H1 (cell line): Measurements from ENCODE around the gene TEX54. TPM values are rescaled to one million over a fixed set of nuclear protein-coding genes. Genes with fewer than 3 reads are reported as not detected.
A peak's percentile ranks its signal among the peaks of the same experiment; 100 is the strongest.

ENCODE experiments used
- CTCF ChIA-PET: fragments of 300-600 bp; sonication (Branson Sonifier 250); formaldehyde crosslinking; loops from one replicate; lab custom pipeline; 2021; ENCODE audit not compliant: partially characterized antibody; lab: Charles Lee
- POLR2A ChIA-PET: fragments of 300-600 bp; sonication (Branson Sonifier 250); formaldehyde crosslinking; loops from one replicate; lab custom pipeline; 2021; ENCODE audit warnings: inconsistent platforms; ENCODE audit not compliant: partially characterized antibody; lab: Charles Lee
- DNase-seq, 2 experiments: peaks; one replicate each; pipeline versions ENCODE4 v3.0.0 to v3.0.0-alpha.2; 2010 to 2022; ENCODE audit warnings: low spot score in 2 of 2, low read depth in 1 of 2, mixed read lengths in 1 of 2
- FAIRE-seq: peaks from 2 replicates; lab custom pipeline; 2011; peaks lifted over from hg19 to GRCh38; lab: Jason Lieb, UNC
- H2AFZ ChIP-seq: 2 replicates; pipeline ENCODE4 v1.8.1; 2012; ENCODE audit warnings: low read length, inconsistent platforms
- H2AK5ac ChIP-seq: 2 replicates; pipeline ENCODE4 v1.6.1; 2013; ENCODE audit warnings: low read depth, low read length
- H2BK120ac ChIP-seq: replicated peaks from 2 replicates; pipeline ENCODE3; 2013; ENCODE audit warnings: low read depth, low read length, inconsistent platforms
- H2BK12ac ChIP-seq: 2 replicates; pipeline ENCODE4 v1.6.1; 2013; ENCODE audit warnings: low read depth, low read length
- H2BK15ac ChIP-seq: 2 replicates; pipeline ENCODE4 v1.6.1; 2013; ENCODE audit warnings: low read length
- H2BK20ac ChIP-seq: 2 replicates; pipeline ENCODE4 v1.6.1; 2013; ENCODE audit warnings: low read length
- H2BK5ac ChIP-seq: 2 replicates; pipeline ENCODE4 v1.6.1; 2013; ENCODE audit warnings: low read depth, low read length
- H3K14ac ChIP-seq: 2 replicates; pipeline ENCODE4 v1.6.1; 2013; ENCODE audit warnings: inconsistent platforms; ENCODE audit not compliant: insufficient read length
- H3K18ac ChIP-seq: 2 replicates; pipeline ENCODE4 v1.6.1; 2013; ENCODE audit warnings: low read length; ENCODE audit errors: extremely low read depth
- H3K23ac ChIP-seq: 2 replicates; pipeline ENCODE4 v1.6.1; 2013; ENCODE audit warnings: inconsistent platforms; ENCODE audit not compliant: insufficient read length
- H3K23me2 ChIP-seq: 2 replicates; pipeline ENCODE4 v1.6.1; 2013; ENCODE audit warnings: low read depth, low read length
- H3K27ac ChIP-seq: 2 replicates; pipeline ENCODE4 v1.6.1; 2011; ENCODE audit warnings: low read depth, low read length, inconsistent platforms
- H3K27me3 ChIP-seq, 4 experiments: replicated peaks in 1 of 4; 1 replicate in 1 of 4; 2 replicates in 3 of 4; pipeline versions ENCODE4 v1.6.1 to v1.8.1; 2011 to 2013; ENCODE audit warnings: low read length in 3 of 4, mild to moderate bottlenecking in 3 of 4, inconsistent platforms in 2 of 4, mixed read lengths in 2 of 4, moderate library complexity in 1 of 4; ENCODE audit not compliant: control insufficient read depth in 3 of 4, insufficient read depth in 3 of 4; ENCODE audit errors: extremely low read depth in 1 of 4
- H3K36me3 ChIP-seq, 4 experiments: 2 replicates each; pipeline versions ENCODE4 v1.6.1 to v1.8.1; 2011 to 2013; ENCODE audit warnings: mild to moderate bottlenecking in 4 of 4, low read length in 3 of 4, moderate library complexity in 2 of 4, control low read depth in 1 of 4, inconsistent platforms in 1 of 4; ENCODE audit not compliant: insufficient read depth in 4 of 4, control insufficient read depth in 2 of 4
- H3K4ac ChIP-seq: replicated peaks from 2 replicates; pipeline ENCODE3; 2013; ENCODE audit warnings: low read length, low read depth, mixed read lengths, inconsistent platforms; ENCODE audit not compliant: insufficient read length
- H3K4me1 ChIP-seq, 4 experiments: replicated peaks in 1 of 4; 1 replicate in 1 of 4; 2 replicates in 3 of 4; pipeline versions ENCODE4 v1.6.1 to v1.8.1; 2011 to 2013; ENCODE audit warnings: low read length in 3 of 4, inconsistent platforms in 2 of 4, mixed read lengths in 1 of 4; ENCODE audit not compliant: insufficient read depth in 4 of 4, control insufficient read depth in 3 of 4
- H3K4me2 ChIP-seq, 2 experiments: 2 replicates each; pipeline versions ENCODE4 v1.6.1 to v1.8.1; 2011 to 2013; ENCODE audit warnings: low read depth in 2 of 2, low read length in 2 of 2, control low read depth in 1 of 2, inconsistent platforms in 1 of 2, mild to moderate bottlenecking in 1 of 2; ENCODE audit not compliant: insufficient read depth in 1 of 2
- H3K4me3 ChIP-seq, 4 experiments: fragments of 200-600, 300-600 bp in 1 of 4; sonication (generic), shearing (Covaris generic), sonication (Bioruptor Twin) in 1 of 4; 2 replicates each; pipeline versions ENCODE4 v1.5.1 to v1.8.1; 2011 to 2016; ENCODE audit warnings: low read length in 4 of 4, low read depth in 3 of 4, control low read depth in 2 of 4, inconsistent platforms in 2 of 4, mild to moderate bottlenecking in 2 of 4, mixed read lengths in 1 of 4, moderate library complexity in 1 of 4; ENCODE audit not compliant: insufficient read depth in 2 of 4; ENCODE audit errors: extremely low read depth in 1 of 4
- H3K56ac ChIP-seq: replicated peaks from 2 replicates; pipeline ENCODE3; 2013; ENCODE audit warnings: low read depth, mild to moderate bottlenecking, mixed read lengths, low read length, inconsistent platforms; ENCODE audit not compliant: insufficient read length
- H3K79me1 ChIP-seq: 2 replicates; pipeline ENCODE4 v1.6.1; 2013; ENCODE audit warnings: low read depth, low read length, control low read depth
- H3K79me2 ChIP-seq, 2 experiments: 2 replicates each; pipeline versions ENCODE4 v1.6.1 to v1.8.1; 2012 to 2013; ENCODE audit warnings: low read length in 2 of 2, mild to moderate bottlenecking in 2 of 2, inconsistent platforms in 1 of 2; ENCODE audit not compliant: insufficient read depth in 2 of 2, control insufficient read depth in 1 of 2
- H3K9ac ChIP-seq, 4 experiments: replicated peaks in 1 of 4; 1 replicate in 1 of 4; 2 replicates in 3 of 4; pipeline versions ENCODE4 v1.6.1 to v1.8.1; 2011 to 2013; ENCODE audit warnings: low read depth in 3 of 4, low read length in 3 of 4, control low read depth in 2 of 4, mild to moderate bottlenecking in 2 of 4, moderate library complexity in 2 of 4, inconsistent platforms in 1 of 4; ENCODE audit errors: extremely low read depth in 1 of 4
- H3K9me3 ChIP-seq, 2 experiments: 2 replicates each; pipeline versions ENCODE4 v1.6.1 to v1.8.1; 2012 to 2013; ENCODE audit warnings: mild to moderate bottlenecking in 2 of 2, moderate library complexity in 2 of 2, control low read depth in 1 of 2, inconsistent platforms in 1 of 2, low read depth in 1 of 2, low read length in 1 of 2, mixed read lengths in 1 of 2; ENCODE audit not compliant: insufficient read depth in 2 of 2
- H4K20me1 ChIP-seq, 2 experiments: replicated peaks in 1 of 2; 2 replicates each; pipeline versions ENCODE3 to v1.8.1; 2011 to 2013; ENCODE audit warnings: inconsistent platforms in 2 of 2, low read length in 2 of 2, mild to moderate bottlenecking in 1 of 2; ENCODE audit not compliant: insufficient read depth in 2 of 2, control insufficient read depth in 1 of 2
- H4K5ac ChIP-seq: 2 replicates; pipeline ENCODE4 v1.6.1; 2013; ENCODE audit warnings: low read length, low read depth, mixed read lengths, inconsistent platforms; ENCODE audit not compliant: insufficient read length
- H4K8ac ChIP-seq: 2 replicates; pipeline ENCODE4 v1.8.0; 2013; ENCODE audit warnings: mild to moderate bottlenecking, moderate library complexity, low read length, inconsistent platforms; ENCODE audit not compliant: insufficient read depth; ENCODE audit errors: extremely low read depth
- H4K91ac ChIP-seq: replicated peaks from 2 replicates; pipeline ENCODE3; 2013; ENCODE audit warnings: low read length, mixed read lengths, inconsistent platforms; ENCODE audit not compliant: insufficient read length
- BACH1 ChIP-seq: IDR thresholded peaks from 2 replicates; pipeline ENCODE4 v1.6.1; 2012; ENCODE audit warnings: low read length, improper control_type of control experiment
- BCL11A ChIP-seq, 2 experiments: IDR thresholded peaks; one replicate each; pipeline ENCODE4 v1.6.1; 2011; ENCODE audit warnings: low read depth in 2 of 2, low read length in 2 of 2, mild to moderate bottlenecking in 2 of 2
- CEBPB ChIP-seq: IDR thresholded peaks from 2 replicates; pipeline ENCODE4 v1.6.1; 2012; ENCODE audit warnings: low read depth, low read length
- CHD2 ChIP-seq: IDR thresholded peaks from 2 replicates; pipeline ENCODE4 v1.6.1; 2012; ENCODE audit warnings: low read length, improper control_type of control experiment
- EZH2 ChIP-seq: fragments of 200-600 bp; sonication (generic); IDR thresholded peaks from 2 replicates; pipeline ENCODE4 v1.7.1; 2012; ENCODE audit warnings: low read depth, mild to moderate bottlenecking, moderate library complexity, low read length, inconsistent platforms; ENCODE audit not compliant: severe bottlenecking
- HDAC6 ChIP-seq: IDR thresholded peaks from one replicate; pipeline ENCODE4 v1.7.1; 2012; ENCODE audit warnings: low read depth, mild to moderate bottlenecking, inconsistent platforms, low read length, moderate library complexity
- JUN ChIP-seq: IDR thresholded peaks from 2 replicates; pipeline ENCODE4 v1.6.1; 2011; ENCODE audit warnings: low read depth, mild to moderate bottlenecking, improper control_type of control experiment, low read length
- KDM1A ChIP-seq: fragments of 200-600, 300-600 bp; sonication (generic); IDR thresholded peaks from 2 replicates; pipeline ENCODE4 v1.7.1; 2016; ENCODE audit warnings: mild to moderate bottlenecking, low read length, borderline replicate concordance
- NANOG ChIP-seq: IDR thresholded peaks from 2 replicates; pipeline ENCODE4 v1.6.1; 2011; ENCODE audit warnings: low read length, low read depth, mild to moderate bottlenecking, inconsistent platforms; ENCODE audit not compliant: insufficient read depth, poor library complexity, severe bottlenecking
- POLR2A ChIP-seq, 2 experiments: IDR thresholded peaks; 1 replicate in 1 of 2; 2 replicates in 1 of 2; pipeline ENCODE4 v1.6.1; 2011; ENCODE audit warnings: low read depth in 2 of 2, low read length in 2 of 2, mild to moderate bottlenecking in 2 of 2; ENCODE audit errors: control extremely low read depth in 1 of 2
- SP1 ChIP-seq: IDR thresholded peaks from 2 replicates; pipeline ENCODE4 v1.6.1; 2011; ENCODE audit warnings: low read depth, low read length
- TCF12 ChIP-seq: IDR thresholded peaks from 2 replicates; pipeline ENCODE4 v1.6.1; 2011; ENCODE audit warnings: low read depth, mild to moderate bottlenecking, low read length
- ZNF274 ChIP-seq: IDR thresholded peaks from 2 replicates; pipeline ENCODE4 v1.7.0; 2012; ENCODE audit warnings: low read length, borderline replicate concordance; ENCODE audit errors: extremely low read depth
- WGBS, 2 experiments: shearing (Covaris generic) in 1 of 2; methylation state at CpG; one replicate each; pipeline versions ENCODE4 v1.1.6 to v1.1.7; 2013 to 2015; ENCODE audit warnings: low lambda C conversion rate in 2 of 2, mixed read lengths in 2 of 2, inconsistent platforms in 1 of 2, low coverage in 1 of 2, missing lambda C conversion rate in 1 of 2; ENCODE audit not compliant: insufficient replicate concordance in 2 of 2, insufficient coverage in 1 of 2, insufficient read length in 1 of 2; ENCODE audit errors: extremely low coverage in 1 of 2, missing lambda C conversion rate in 1 of 2; 5-methylcytosine and 5-hydroxymethylcytosine counted together
- polyA plus RNA-seq, 7 experiments: library from polyadenylated mRNA; depleted of rRNA in 3 of 7; stranded (reverse) in 5 of 7; unstranded in 2 of 7; fragments of >200 nt in 5 of 7; fragments of 200-250 nt in 2 of 7; gene quantifications; 1 replicate in 5 of 7; 2 replicates in 1 of 7; 4 replicates in 1 of 7; pipeline versions ENCODE4 v1.2.1 to v1.2.3, GENCODE V29; 2011 to 2013; ENCODE audit warnings: missing spikeins in 2 of 7, mixed read lengths in 2 of 7
- total RNA-seq: library from RNA; stranded (reverse); fragmentation: NEBNext Ultra II Directional; extraction: Animal tissue kit (Norgen Biotek cat#: 25700); gene quantifications from 2 replicates; pipeline ENCODE4 v1.2.1, GENCODE V29; 2021

TEX54 gene
- total and polyA plus RNA-seq, 2 of the 8 experiments (the other 6 are each of a cell fraction or from before 2014, with no cell fraction given) = 1.2 TPM; not detected in 1

DNA sequence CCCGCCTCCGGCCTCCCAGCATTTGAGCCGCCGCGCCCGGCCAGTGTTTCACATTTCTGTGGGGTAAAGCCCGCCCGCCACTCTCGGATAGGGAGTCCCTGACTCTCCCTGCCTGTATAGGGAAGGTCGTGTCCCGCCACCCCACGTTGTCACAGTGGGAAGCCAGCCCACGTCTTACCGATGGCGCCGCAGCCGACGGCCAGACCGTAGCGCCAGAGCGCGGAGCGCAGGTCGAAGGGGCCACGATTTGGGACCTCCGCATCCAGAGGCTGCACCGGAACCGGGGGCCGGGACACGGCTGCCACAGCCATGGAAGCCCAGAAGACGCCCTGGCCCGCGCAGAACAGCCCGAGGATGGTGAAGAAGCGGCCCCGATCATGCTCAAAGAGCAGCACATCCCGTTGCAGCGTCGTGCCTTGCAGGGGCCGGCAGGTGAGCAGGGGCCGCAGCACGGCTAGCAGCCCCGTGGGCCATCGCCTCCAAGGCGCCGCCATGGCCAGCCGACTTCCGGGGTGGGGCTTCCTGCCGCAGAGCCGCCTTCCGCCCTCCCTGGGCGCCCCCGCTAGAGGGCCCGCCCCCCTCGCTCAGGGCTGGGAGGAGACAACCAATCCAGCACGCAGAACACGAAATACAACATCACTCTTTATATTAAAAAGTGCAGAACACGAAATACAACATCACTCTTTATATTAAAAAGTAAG is 41.0 kb downstream of the TEX54 start, which contains the start of gene TMEM223:
TSS of gene TMEM223 (minus strand) at position 506 of the 701 bp plus-strand sequence. CDS start at position 494, 12 bp downstream.
- no peak within 1 kb of the TSS for H2BK20ac ChIP-seq
- POLR2A ChIA-PET = interaction anchor here (0.6 to 15.9 kb wide), 19 partner anchors 12 to 127 kb away, joined by 3 to 251 read pairs (median 6); partner anchors contain the start of genes C11orf98, CSKMT, HNRNPUL2 and NXF1
- H4K5ac ChIP-seq = peak within 1 kb of the TSS; percentile 98
- DNase-seq (peak in 1 of 2 experiments; percentile 92), FAIRE-seq (no peak)
- peak within 1 kb of the TSS; percentile 93 for H4K8ac ChIP-seq
- no peak within 1 kb of the TSS for H2BK12ac ChIP-seq
- peak within 1 kb of the TSS; percentile 84 to 97 (median 91) for H3K4me3 ChIP-seq
- H3K14ac ChIP-seq = no peak within 1 kb of the TSS
- peak within 1 kb of the TSS; percentile 93 for H4K91ac ChIP-seq
- no peak within 1 kb of the TSS for H3K23ac ChIP-seq
- H3K23me2 ChIP-seq = no peaks in the 10 kb centered on the region; the same call in 1 of the 2 replicates
- peaks cover 14 to 38% (median 29%) of the 10 kb centered on the region in 4 experiments for H3K36me3 ChIP-seq
- peaks cover 0 to 33% of the 10 kb centered on the region in 2 experiments; a peak in 2 of 4 replicates for H3K79me2 ChIP-seq
- no peak within 1 kb of the TSS; the same call in 1 of the 2 replicates for H2AFZ ChIP-seq
- H3K27ac ChIP-seq = peak within 1 kb of the TSS; percentile 82
- H3K18ac ChIP-seq = peak within 1 kb of the TSS; percentile 98
- peaks cover 7% of the 10 kb centered on the region; the same call in 1 of the 2 replicates for H3K79me1 ChIP-seq
- H3K9ac ChIP-seq = peak within 1 kb of the TSS; percentile 67 to 94 (median 90)
- H2BK5ac ChIP-seq = peak within 1 kb of the TSS; percentile 76
- H3K4me1 ChIP-seq = peaks cover 0 to 7% (median 3%) of the 10 kb centered on the region in 4 experiments; a peak in 3 of 7 replicates
- no peak within 1 kb of the TSS for H2BK15ac ChIP-seq
- peak within 1 kb of the TSS; percentile 76 to 85 for H3K4me2 ChIP-seq
- peak within 1 kb of the TSS; percentile 91 for H3K4ac ChIP-seq
- peak within 1 kb of the TSS; percentile 70 for H3K56ac ChIP-seq
- H3K9me3 ChIP-seq = no peaks in the 10 kb centered on the region
- H3K27me3 ChIP-seq = no peaks in the 10 kb centered on the region
- CTCF ChIA-PET = interaction anchor here (0.6 to 3.5 kb wide), 6 partner anchors 9 to 248 kb away, joined by 3 to 15 read pairs (median 3); no protein-coding TSS in a partner anchor
- no peak within 1 kb of the TSS for H2BK120ac ChIP-seq
- peaks cover 0 to 2% of the 10 kb centered on the region in 2 experiments for H4K20me1 ChIP-seq
- 1% methylated on average over 45 of the region's 58 CpGs; no CpG with 5 or more reads in 1 of the 2 experiments for whole genome bisulfite sequencing, 2 experiments
- H2AK5ac ChIP-seq = no peak within 1 kb of the TSS
- no peak for TF ChIP-seq KDM1A
- no peak for TF ChIP-seq NANOG
- TF ChIP-seq TCF12 = no peak
- no peak for TF ChIP-seq BCL11A (IDR thresholded peaks at IDR 0.05; ENCODE audit: low read depth in 2 of 2, low read length in 2 of 2)
- peak; percentile 86 to 88 for TF ChIP-seq POLR2A (IDR thresholded peaks at IDR 0.05; ENCODE audit: control extremely low read depth in 1 of 2, low read depth in 2 of 2, low read length in 2 of 2)
- no peak for TF ChIP-seq EZH2
- TF ChIP-seq HDAC6 = no peak
- no peak for TF ChIP-seq SP1
- no peak for TF ChIP-seq ZNF274
- TF ChIP-seq CHD2 = no peak
- TF ChIP-seq CEBPB = no peak
- TF ChIP-seq BACH1 = no peak
- no peak for TF ChIP-seq JUN
